Naive thymus-derived CD4-positive, alpha-beta T cell (primary cell): ENCODE data around the gene LAMA3. TPM values are rescaled to one million over a fixed set of nuclear protein-coding genes. Genes with fewer than 3 reads are reported as not detected.

Source experiments
- ATAC-seq: fragments of 150-1000 bp; cut with Tn5 transposase; 2 replicates; pipeline ENCODE4 v1.10.0; 2021; ENCODE audit warnings: mild to moderate bottlenecking, moderate library complexity
- CTCF ChIA-PET: fragments of 350-600 bp; sonication (Branson Sonifier 250); formaldehyde crosslinking; loops from one replicate; lab custom pipeline; 2021; ENCODE audit warnings: antibody characterized with exemption; lab: Charles Lee
- POLR2A ChIA-PET: fragments of 350-600 bp; sonication (Branson Sonifier 250); formaldehyde crosslinking; loops from one replicate; lab custom pipeline; 2021; ENCODE audit warnings: antibody characterized with exemption, inconsistent platforms; lab: Charles Lee
- DNase-seq, 9 donors: peaks; one replicate each; pipeline versions ENCODE4 v3.0.0 to v3.0.0-alpha.2; 2020 to 2022; ENCODE audit warnings: mixed read lengths in 1 of 9
- H3K27ac ChIP-seq: one replicate; pipeline ENCODE4 v1.7.0; 2013; ENCODE audit warnings: mild to moderate bottlenecking, low read depth, low read length, moderate library complexity
- H3K27me3 ChIP-seq, 2 donors: one replicate each; pipeline ENCODE4 v1.7.0; 2013; ENCODE audit warnings: low read length in 2 of 2, mild to moderate bottlenecking in 2 of 2, moderate library complexity in 2 of 2; ENCODE audit not compliant: control insufficient read depth in 2 of 2, insufficient read depth in 2 of 2
- H3K36me3 ChIP-seq, 3 experiments: 1 replicate in 2 of 3; 2 replicates in 1 of 3; pipeline ENCODE4 v1.7.0; 2013; ENCODE audit warnings: low read length in 3 of 3, mild to moderate bottlenecking in 3 of 3, moderate library complexity in 1 of 3; ENCODE audit not compliant: insufficient read depth in 3 of 3, control insufficient read depth in 2 of 3
- H3K4me1 ChIP-seq, 2 donors: one replicate each; pipeline ENCODE4 v1.7.0; 2013; ENCODE audit warnings: low read length in 2 of 2, mild to moderate bottlenecking in 2 of 2, moderate library complexity in 1 of 2; ENCODE audit not compliant: control insufficient read depth in 2 of 2, insufficient read depth in 2 of 2
- H3K4me3 ChIP-seq: 2 replicates; pipeline ENCODE4 v1.7.0; 2013; ENCODE audit warnings: mild to moderate bottlenecking, low read length
- H3K9me3 ChIP-seq, 3 experiments: 1 replicate in 2 of 3; 2 replicates in 1 of 3; pipeline ENCODE4 v1.7.0; 2013; ENCODE audit warnings: low read length in 3 of 3; ENCODE audit not compliant: control insufficient read depth in 2 of 3
- H3K27ac Mint-ChIP-seq, 9 donors: one replicate each; pipeline ENCODE4 v1.8.0; 2020 to 2022; ENCODE audit warnings: mixed read lengths in 9 of 9, mild to moderate bottlenecking in 8 of 9, moderate library complexity in 5 of 9, inconsistent platforms in 2 of 9
- H3K27me3 Mint-ChIP-seq, 5 donors: one replicate each; pipeline ENCODE4 v1.8.0; 2021 to 2022; ENCODE audit warnings: mixed read lengths in 5 of 5, mild to moderate bottlenecking in 1 of 5
- H3K36me3 Mint-ChIP-seq, 5 donors: one replicate each; pipeline ENCODE4 v1.8.0; 2020 to 2022; ENCODE audit warnings: mixed read lengths in 5 of 5, mild to moderate bottlenecking in 3 of 5, inconsistent platforms in 1 of 5
- H3K4me1 Mint-ChIP-seq, 7 donors: one replicate each; pipeline ENCODE4 v1.8.0; 2020 to 2022; ENCODE audit warnings: mixed read lengths in 7 of 7, mild to moderate bottlenecking in 3 of 7, inconsistent platforms in 1 of 7
- H3K4me3 Mint-ChIP-seq, 10 donors: one replicate each; pipeline ENCODE4 v1.8.0; 2020 to 2022; ENCODE audit warnings: mild to moderate bottlenecking in 10 of 10, mixed read lengths in 10 of 10, moderate library complexity in 6 of 10, inconsistent platforms in 2 of 10
- H3K9me3 Mint-ChIP-seq, 11 donors: one replicate each; pipeline ENCODE4 v1.8.0; 2020 to 2022; ENCODE audit warnings: mixed read lengths in 11 of 11, mild to moderate bottlenecking in 4 of 11, inconsistent platforms in 1 of 11, moderate library complexity in 1 of 11
- intact Hi-C, 2 donors: fragments of 100-400 bp; cut with micrococcal nuclease; formaldehyde crosslinking; loops; one replicate each; pipeline ENCODE4 v1.15.1; 2023
- polyA plus RNA-seq, 2 donors: library from polyadenylated mRNA; unstranded; fragments of 300-500 nt; fragmentation: Illumina TruSeq; gene quantifications; one replicate each; pipeline ENCODE4 v1.2.3, GENCODE V29; 2021
- total RNA-seq, 6 experiments: library from RNA in 5 of 6; stranded (reverse) in 5 of 6; gene quantifications; 1 replicate in 5 of 6; 2 replicates in 1 of 6; pipeline ENCODE4 v1.2.3 and lab custom pipeline; 2021 to 2026

LAMA3 gene
- total and polyA plus RNA-seq, 7 experiments from 2014 or later: 0.22 TPM; not detected in 6

DNA sequence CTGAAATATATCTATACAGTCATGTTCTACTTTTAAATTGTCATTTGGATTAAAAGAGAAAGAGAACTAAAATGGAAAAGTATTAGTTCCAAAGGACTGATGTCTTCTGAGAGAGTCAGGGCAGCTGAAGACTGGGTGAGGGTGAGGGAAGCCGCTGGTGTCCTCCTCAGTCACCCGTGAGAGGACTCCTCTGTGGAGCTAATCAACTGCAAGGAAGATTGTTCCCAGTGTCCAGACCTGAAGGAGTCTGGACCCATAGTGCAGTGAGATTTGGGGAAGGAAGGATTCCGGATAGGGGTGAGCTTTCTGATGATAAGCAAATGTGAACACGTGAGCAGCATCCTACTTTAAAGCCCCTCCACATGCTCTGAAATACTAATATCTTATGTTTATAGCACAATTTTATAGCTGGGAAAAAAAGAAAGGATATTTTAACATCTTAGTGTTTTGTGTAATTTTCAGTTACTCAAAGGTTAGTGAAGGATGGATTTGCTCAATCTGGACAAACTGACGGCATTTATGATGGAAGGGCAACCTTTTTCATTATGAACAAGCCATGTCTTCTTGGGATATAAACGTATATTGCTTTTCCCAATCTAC, 190.8 kb downstream of the LAMA3 start:
- Histone ChIP-seq H3K4me1 (no peaks in the 10 kb centered on the region), H3K27ac (no peak overlapping the region), H3K36me3 (no peaks in the 10 kb centered on the region), H3K9me3 (no peaks in the 10 kb centered on the region), H3K4me3 (no peak overlapping the region), H3K27me3 (no peaks in the 10 kb centered on the region)
- ChIA-PET CTCF (no interaction called here), POLR2A (interaction anchor here (0.7 to 1.3 kb wide), 2 partner anchors 13 to 37 kb away, joined by 4 read pairs; no protein-coding TSS in a partner anchor)
- intact Hi-C loops: no loop called here
- no peak for ATAC-seq
- no peak for DNase-seq
- Mint-ChIP-seq H3K4me3 (no peak overlapping the region), H3K9me3 (no peaks in the 10 kb centered on the region), H3K27ac (no peak overlapping the region), H3K27me3 (peaks cover 0 to 29% (median 0%) of the 10 kb centered on the region in 5 donors), H3K4me1 (peaks cover 9 to 24% (median 19%) of the 10 kb centered on the region in 7 donors), H3K36me3 (peaks cover 0 to 1% (median 0%) of the 10 kb centered on the region in 5 donors)

DNA sequence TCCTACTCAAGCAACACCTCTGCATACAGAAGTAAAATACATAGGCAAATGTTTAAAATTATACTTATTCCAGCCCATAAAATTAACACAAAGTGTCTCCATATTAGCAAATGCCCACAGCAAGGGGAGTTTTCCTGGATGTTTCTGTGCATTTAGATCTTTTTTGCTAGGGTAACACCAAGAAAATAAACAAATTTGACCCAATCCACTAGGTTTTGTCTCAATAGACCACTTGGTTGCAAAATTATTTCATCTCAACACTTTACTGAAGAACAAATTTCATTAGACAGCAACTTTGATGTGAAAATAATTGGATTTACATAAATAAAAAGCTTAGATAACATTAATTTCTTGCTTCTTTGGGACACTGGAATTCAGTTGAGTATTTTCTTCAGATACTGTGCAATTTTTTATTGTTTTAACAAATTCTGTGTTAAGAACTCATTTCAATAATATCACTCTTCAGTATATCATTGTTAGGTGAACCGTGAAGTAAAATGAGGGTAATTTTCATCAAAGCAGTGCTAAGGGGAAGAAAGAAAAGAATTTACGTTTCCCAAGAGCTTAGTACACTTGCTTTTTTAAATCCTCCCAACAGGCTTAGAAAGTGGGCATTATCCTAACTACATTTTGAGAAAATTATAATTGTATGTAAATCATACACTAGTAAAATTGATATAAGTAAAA, 191.8 kb downstream of the LAMA3 start:
- Histone ChIP-seq H3K27ac (no peak overlapping the region), H3K9me3 (no peaks in the 10 kb centered on the region), H3K27me3 (no peaks in the 10 kb centered on the region), H3K4me3 (no peak overlapping the region), H3K36me3 (no peaks in the 10 kb centered on the region), H3K4me1 (peaks cover 0 to 7% of the 10 kb centered on the region in 2 donors)
- intact Hi-C loops: no loop called here
- H3K4me1 Mint-ChIP-seq: peaks cover 15 to 34% (median 29%) of the 10 kb centered on the region in 7 donors
- no peaks in the 10 kb centered on the region for H3K9me3 Mint-ChIP-seq
- H3K27ac Mint-ChIP-seq: no peak overlapping the region
- H3K36me3 Mint-ChIP-seq: peaks cover 0 to 1% (median 0%) of the 10 kb centered on the region in 5 donors
- peaks cover 0 to 23% (median 0%) of the 10 kb centered on the region in 5 donors for H3K27me3 Mint-ChIP-seq
- ATAC-seq (no peak), DNase-seq (no peak)
- POLR2A ChIA-PET: no interaction called here
- CTCF ChIA-PET: no interaction called here
- H3K4me3 Mint-ChIP-seq: no peak overlapping the region

DNA sequence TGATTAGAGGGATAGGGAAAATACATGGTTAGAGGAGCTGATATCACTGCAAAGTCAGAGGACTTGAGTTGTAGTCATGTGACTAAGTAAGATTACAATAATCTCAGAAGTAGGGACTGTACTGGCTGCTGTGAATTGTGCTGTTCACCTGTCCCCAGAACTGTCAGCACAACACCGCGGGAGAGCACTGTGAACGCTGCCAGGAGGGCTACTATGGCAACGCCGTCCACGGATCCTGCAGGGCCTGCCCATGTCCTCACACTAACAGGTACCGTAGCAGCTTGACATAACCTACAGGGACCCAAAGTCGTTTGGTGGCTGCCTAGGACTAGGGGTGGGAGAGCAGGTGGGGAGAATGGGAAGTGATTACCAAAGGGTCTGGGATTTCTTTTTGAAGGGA, 192.5 kb downstream of the LAMA3 start:
- Mint-ChIP-seq H3K27ac (no peak overlapping the region), H3K4me3 (no peak overlapping the region), H3K9me3 (no peaks in the 10 kb centered on the region), H3K27me3 (peaks cover 0 to 17% (median 0%) of the 10 kb centered on the region in 5 donors), H3K4me1 (peaks cover 17 to 40% (median 30%) of the 10 kb centered on the region in 7 donors), H3K36me3 (peaks cover 0 to 1% (median 0%) of the 10 kb centered on the region in 5 donors)
- no peak overlapping the region for H3K4me3 ChIP-seq
- no peaks in the 10 kb centered on the region for H3K27me3 ChIP-seq
- ATAC-seq (no peak), DNase-seq (no peak)
- peaks cover 0 to 11% of the 10 kb centered on the region in 2 donors for H3K4me1 ChIP-seq
- H3K9me3 ChIP-seq: no peaks in the 10 kb centered on the region
- intact Hi-C loops: no loop called here
- H3K27ac ChIP-seq: no peak overlapping the region
- CTCF ChIA-PET: no interaction called here
- POLR2A ChIA-PET: no interaction called here
- H3K36me3 ChIP-seq: no peaks in the 10 kb centered on the region

DNA sequence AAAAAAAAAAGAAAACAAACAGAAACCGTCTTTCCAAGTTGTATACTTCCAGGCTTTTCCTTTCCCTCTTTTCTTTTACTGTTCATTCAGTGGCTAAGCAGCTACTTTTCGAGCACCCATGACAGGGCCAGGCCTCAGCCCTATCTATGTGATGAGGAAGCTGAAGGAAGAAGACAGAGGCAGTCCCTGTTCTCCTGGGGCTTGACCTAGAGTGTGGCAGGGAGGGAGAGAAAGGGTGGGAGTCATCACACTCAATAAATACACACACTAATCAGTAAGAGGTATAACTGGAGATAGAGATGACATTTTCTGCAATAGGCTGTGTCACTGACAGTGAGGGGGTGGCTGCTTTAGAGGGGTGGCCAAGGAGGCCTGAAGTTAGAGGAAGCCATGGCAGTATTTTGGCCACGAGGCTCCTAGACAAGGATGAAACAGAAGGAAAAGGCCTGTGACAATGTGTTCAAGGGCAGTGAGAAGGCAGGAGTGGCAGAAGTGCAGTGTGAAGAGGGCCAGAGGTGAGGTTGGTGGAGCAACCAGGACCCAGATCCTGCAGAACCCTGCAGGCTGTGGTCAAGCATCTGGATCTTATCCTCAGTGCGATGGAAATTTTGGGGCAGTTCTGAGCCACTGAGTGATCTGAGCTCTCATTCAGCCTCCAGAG, 193.5 kb downstream of the LAMA3 start:
- DNase-seq (no peak), ATAC-seq (no peak)
- Mint-ChIP-seq H3K36me3 (peaks cover 0 to 1% (median 0%) of the 10 kb centered on the region in 5 donors), H3K4me3 (no peak overlapping the region), H3K27ac (peak overlapping the region in 1 of 9 donors; percentile 9), H3K9me3 (no peaks in the 10 kb centered on the region), H3K4me1 (peaks cover 17 to 44% (median 30%) of the 10 kb centered on the region in 7 donors), H3K27me3 (peaks cover 0 to 12% (median 0%) of the 10 kb centered on the region in 5 donors)
- H3K27me3 ChIP-seq: no peaks in the 10 kb centered on the region
- no peaks in the 10 kb centered on the region for H3K36me3 ChIP-seq
- H3K27ac ChIP-seq: no peak overlapping the region
- ChIA-PET POLR2A (no interaction called here), CTCF (no interaction called here)
- intact Hi-C loops: no loop called here
- H3K9me3 ChIP-seq: no peaks in the 10 kb centered on the region
- peaks cover 0 to 11% of the 10 kb centered on the region in 2 donors for H3K4me1 ChIP-seq
- H3K4me3 ChIP-seq: no peak overlapping the region

DNA sequence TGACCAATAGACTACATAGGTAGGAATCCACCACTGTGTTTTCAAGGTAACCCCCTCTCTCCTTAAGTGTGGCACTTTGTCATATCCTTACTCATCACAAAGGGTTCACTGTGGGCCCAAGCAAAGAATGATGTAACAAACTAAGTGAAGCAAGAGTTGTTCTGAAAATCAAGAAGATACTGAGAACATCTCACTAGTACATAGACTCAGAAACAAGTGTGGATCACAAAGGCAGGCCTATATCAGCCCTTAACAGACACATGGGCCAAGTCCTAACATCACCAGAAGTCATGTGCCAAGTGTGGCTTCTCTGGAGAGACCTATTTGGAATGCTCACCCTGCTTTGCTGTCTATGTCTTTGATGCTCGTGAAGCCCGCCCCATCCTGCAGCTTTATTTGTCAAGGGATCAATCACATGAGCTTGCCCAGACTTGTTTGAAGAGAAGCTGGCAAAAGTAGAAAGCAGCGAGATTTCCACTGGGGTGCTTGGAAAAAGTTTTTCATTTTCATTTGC, 194.1 kb downstream of the LAMA3 start:
- Histone ChIP-seq H3K4me3 (no peak overlapping the region), H3K27me3 (no peaks in the 10 kb centered on the region), H3K9me3 (no peaks in the 10 kb centered on the region), H3K4me1 (peaks cover 0 to 11% of the 10 kb centered on the region in 2 donors), H3K36me3 (no peaks in the 10 kb centered on the region), H3K27ac (no peak overlapping the region)
- Mint-ChIP-seq H3K4me3 (no peak overlapping the region), H3K27me3 (peaks cover 0 to 10% (median 0%) of the 10 kb centered on the region in 5 donors), H3K36me3 (peaks cover 0 to 1% (median 0%) of the 10 kb centered on the region in 5 donors), H3K9me3 (no peaks in the 10 kb centered on the region), H3K27ac (no peak overlapping the region), H3K4me1 (peaks cover 17 to 44% (median 30%) of the 10 kb centered on the region in 7 donors)
- CTCF ChIA-PET: no interaction called here
- POLR2A ChIA-PET: no interaction called here
- ATAC-seq (no peak), DNase-seq (no peak)
- intact Hi-C loops: no loop called here

DNA sequence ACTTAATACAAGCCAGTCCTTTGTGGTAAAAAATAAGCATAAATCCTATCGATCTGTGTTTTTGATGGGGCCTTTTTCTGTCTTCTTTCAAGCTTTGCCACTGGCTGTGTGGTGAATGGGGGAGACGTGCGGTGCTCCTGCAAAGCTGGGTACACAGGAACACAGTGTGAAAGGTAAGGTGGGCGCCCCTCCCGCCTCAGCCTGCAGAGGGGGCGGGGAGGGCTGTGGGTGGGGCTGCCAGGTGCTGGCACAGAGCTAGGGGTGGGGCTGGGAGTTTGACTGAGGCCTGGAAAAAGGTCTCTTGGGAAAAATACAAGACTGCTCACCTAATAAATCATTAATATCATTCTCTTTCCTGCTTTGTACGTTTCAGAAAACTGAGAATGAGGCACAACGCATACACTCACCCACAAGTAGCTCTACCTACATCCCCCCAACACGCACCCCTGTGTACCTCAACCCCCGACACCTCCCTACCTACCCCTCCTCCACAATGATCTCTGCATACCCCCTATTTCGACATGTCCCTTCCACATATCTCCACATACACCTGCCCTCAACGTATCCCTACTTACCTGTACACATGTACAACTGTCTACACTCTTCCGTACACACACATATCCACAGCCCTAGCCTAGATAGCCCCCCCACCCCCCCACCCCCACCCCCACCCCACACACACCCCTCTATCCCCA, 195.6 kb downstream of the LAMA3 start:
- no peak for ATAC-seq
- peaks cover 17 to 44% (median 30%) of the 10 kb centered on the region in 7 donors for H3K4me1 Mint-ChIP-seq
- Histone ChIP-seq H3K4me1 (peaks cover 0 to 11% of the 10 kb centered on the region in 2 donors), H3K36me3 (no peaks in the 10 kb centered on the region), H3K4me3 (no peak overlapping the region), H3K9me3 (no peaks in the 10 kb centered on the region), H3K27me3 (no peaks in the 10 kb centered on the region), H3K27ac (no peak overlapping the region)
- peaks cover 0 to 2% (median 0%) of the 10 kb centered on the region in 5 donors for H3K27me3 Mint-ChIP-seq
- intact Hi-C loops: loop anchor here (1.0 to 5.0 kb wide), 3 partner anchors 14 to 57 kb away; no protein-coding TSS in a partner anchor
- H3K36me3 Mint-ChIP-seq: peaks cover 0 to 1% (median 0%) of the 10 kb centered on the region in 5 donors
- DNase-seq: no peak
- H3K27ac Mint-ChIP-seq: peak overlapping the region in 6 of 9 donors; percentile 31 to 75 (median 47)
- ChIA-PET CTCF (no interaction called here), POLR2A (no interaction called here)
- peak overlapping the region in 5 of 10 donors; percentile 43 to 71 (median 55) for H3K4me3 Mint-ChIP-seq
- no peaks in the 10 kb centered on the region for H3K9me3 Mint-ChIP-seq
